ENCODE measurements around the gene ZNF219. TPM values are rescaled to one million over a fixed set of nuclear protein-coding genes. Genes with fewer than 3 reads are reported as not detected.

Gene ZNF219
- total and polyA plus RNA-seq, 2 of the 13 experiments (the other 11 are each of a cell fraction or from before 2014, with no cell fraction given): 34.5 to 36.6 TPM

- TF ChIP-seq ZNF101 (CRISPR knock-in tag; IDR thresholded peaks at IDR 0.05; ENCODE audit: borderline replicate concordance, low read depth) (0 out of 2 replicates have a peak, but pooled peaks have one; percentile 36), KLF16 (CRISPR knock-in tag; IDR thresholded peaks at IDR 0.05) (peak in 1 of 2 experiments; percentile 12; a peak in 2 of 4 replicates), SRSF1 (optimal IDR thresholded peaks at IDR 0.05; ENCODE audit: low read depth, low read length) (peak; percentile 38), PBX2 (CRISPR knock-in tag; IDR thresholded peaks at IDR 0.05) (no peak; the same call in 1 of the 2 replicates), IRF1 (CRISPR knock-in tag; IDR thresholded peaks at IDR 0.05; ENCODE audit: low read depth) (no peak), ZNF7 (CRISPR knock-in tag; IDR thresholded peaks at IDR 0.05) (no peak), TEAD2 (CRISPR knock-in tag; IDR thresholded peaks at IDR 0.05) (no peak), ZNF337 (CRISPR knock-in tag; IDR thresholded peaks at IDR 0.05; ENCODE audit: borderline replicate concordance, low read depth) (0 out of 2 replicates have a peak, but pooled peaks have one; percentile 15), CHCHD3 (CRISPR knock-in tag; IDR thresholded peaks at IDR 0.05) (peak; percentile 36; the same call in 1 of the 2 replicates), GATA4 (IDR thresholded peaks at IDR 0.05; ENCODE audit: borderline replicate concordance, low read depth) (no peak), ZNF10 (CRISPR knock-in tag; IDR thresholded peaks at IDR 0.05; ENCODE audit: borderline replicate concordance, low read depth) (no peak), PLSCR1 (CRISPR knock-in tag; IDR thresholded peaks at IDR 0.05; ENCODE audit: borderline replicate concordance) (no peak), POGZ (CRISPR knock-in tag; IDR thresholded peaks at IDR 0.05) (no peak; the same call in 1 of the 2 replicates), ZNF276 (CRISPR knock-in tag; IDR thresholded peaks at IDR 0.05; ENCODE audit: low read depth) (peak; percentile 21; the same call in 1 of the 2 replicates), ZNF317 (CRISPR knock-in tag; IDR thresholded peaks at IDR 0.05) (peak; percentile 76; the same call in 1 of the 2 replicates), ZNF296 (CRISPR knock-in tag; conservative IDR thresholded peaks at IDR 0.05) (no peak), AHR (CRISPR knock-in tag; IDR thresholded peaks at IDR 0.05) (no peak), GMEB2 (CRISPR knock-in tag; IDR thresholded peaks at IDR 0.05; ENCODE audit: low read depth) (no peak), EEA1 (CRISPR knock-in tag; IDR thresholded peaks at IDR 0.05; ENCODE audit: borderline replicate concordance) (no peak), FOXK2 (IDR thresholded peaks at IDR 0.05) (no peak), ZSCAN31 (CRISPR knock-in tag; IDR thresholded peaks at IDR 0.05; ENCODE audit: low read depth) (no peak), HNRNPH1 (optimal IDR thresholded peaks at IDR 0.05; ENCODE audit: low read depth, low read length) (no peak)
Measured at GRCh38 chr14:21069388-21070082, 28.9 kb downstream of the ZNF219 start (continued).

Measured in HepG2 (cell line).